GF-D8 (cell line): Measurements from ENCODE around the gene OR2A1.
"Not testable (repeated sequence)": the region's sequence is repeated elsewhere in the genome, so short reads cannot be mapped to it uniquely, and the experiment has no call there.

Experiments
- DNase-seq: peaks from one replicate; lab custom pipeline; 2025; lab: John Stamatoyannopoulos, UW

Gene OR2A1, protein sequence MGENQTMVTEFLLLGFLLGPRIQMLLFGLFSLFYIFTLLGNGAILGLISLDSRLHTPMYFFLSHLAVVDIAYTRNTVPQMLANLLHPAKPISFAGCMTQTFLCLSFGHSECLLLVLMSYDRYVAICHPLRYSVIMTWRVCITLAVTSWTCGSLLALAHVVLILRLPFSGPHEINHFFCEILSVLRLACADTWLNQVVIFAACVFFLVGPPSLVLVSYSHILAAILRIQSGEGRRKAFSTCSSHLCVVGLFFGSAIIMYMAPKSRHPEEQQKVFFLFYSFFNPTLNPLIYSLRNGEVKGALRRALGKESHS

DNA sequence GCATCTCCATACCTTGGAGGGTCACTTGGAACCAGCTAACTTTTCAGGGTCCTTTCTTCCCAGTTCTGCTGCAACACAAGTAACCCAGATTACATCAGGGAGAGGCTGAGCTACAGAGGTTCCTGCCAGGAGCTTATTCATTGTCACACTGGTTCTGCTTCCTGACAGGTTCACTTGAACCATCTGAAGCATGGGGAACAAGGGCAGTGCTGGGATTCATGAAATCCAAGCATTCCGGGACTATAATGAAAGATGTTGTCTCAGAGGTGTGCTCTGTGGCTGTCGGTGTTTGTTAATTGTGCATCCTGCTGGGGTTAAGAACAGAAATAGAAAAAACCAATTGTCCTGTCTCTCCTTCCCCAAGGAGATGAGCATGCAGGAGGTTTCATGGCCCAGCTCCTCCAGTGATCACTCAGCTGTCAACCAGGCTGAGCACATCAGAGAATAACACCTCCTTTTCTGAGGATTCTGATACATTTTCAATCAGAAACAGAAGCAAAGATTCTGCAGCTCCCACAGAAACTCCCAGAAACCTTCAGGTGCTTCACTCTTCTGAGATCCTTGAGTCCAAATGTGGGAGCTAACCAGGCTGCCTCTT is at the start of gene OR2A1:
TSS of gene OR2A1 (plus strand) at position 548 of the 598 bp plus-strand sequence. CDS start 5,706 bp downstream, outside the sequence.
- not testable (repeated sequence) for DNase-seq

DNA sequence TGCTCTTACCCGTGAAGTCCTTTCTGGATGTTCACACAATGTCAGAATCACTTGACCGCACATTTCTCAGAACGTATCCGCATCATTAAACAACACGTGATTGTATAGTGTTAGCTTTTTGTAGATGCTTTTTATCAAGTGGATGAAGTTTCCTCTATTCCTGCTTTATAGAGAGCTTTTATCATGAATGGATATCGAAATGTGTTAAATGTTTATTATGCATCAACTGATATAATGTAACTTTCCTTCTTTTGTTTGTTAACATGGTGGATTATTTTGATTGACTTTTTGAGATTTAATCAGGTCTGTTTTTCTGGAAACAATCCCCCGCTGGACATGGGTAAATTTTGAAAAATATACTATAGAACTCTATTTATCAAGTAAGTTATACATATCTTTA is 47.5 kb upstream of the OR2A1 start, which contains the start of gene OR2A7:
TSS of gene OR2A7 (minus strand) at position 101 of the 400 bp plus-strand sequence. CDS start 5,164 bp downstream, outside the sequence.
- not testable (repeated sequence) for DNase-seq

DNA sequence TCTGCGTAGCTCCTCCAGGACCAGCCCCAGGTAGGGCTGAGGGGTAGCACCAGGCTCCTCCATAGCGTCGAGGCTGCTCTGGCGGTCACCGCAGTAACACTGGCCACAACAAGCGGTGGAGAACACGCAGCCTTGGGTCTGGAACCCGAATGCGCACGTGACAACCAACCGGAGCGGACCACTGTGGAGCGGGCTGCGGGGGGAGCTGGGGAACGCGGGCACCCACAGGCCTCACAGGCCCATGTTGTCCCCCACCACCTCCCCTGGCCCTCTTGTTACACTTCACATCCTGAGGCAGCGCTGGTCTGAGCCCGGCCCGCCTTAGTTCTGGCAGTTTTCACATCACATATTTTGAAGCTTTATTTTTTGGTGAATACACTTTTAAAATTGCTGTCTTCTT is 43.0 kb upstream of the OR2A1 start, which contains the start of gene CTAGE8:
TSS of gene CTAGE8 (minus strand) at position 101 of the 400 bp plus-strand sequence. CDS start at position 63, 38 bp downstream.
- DNase-seq: not testable (repeated sequence)

DNA sequence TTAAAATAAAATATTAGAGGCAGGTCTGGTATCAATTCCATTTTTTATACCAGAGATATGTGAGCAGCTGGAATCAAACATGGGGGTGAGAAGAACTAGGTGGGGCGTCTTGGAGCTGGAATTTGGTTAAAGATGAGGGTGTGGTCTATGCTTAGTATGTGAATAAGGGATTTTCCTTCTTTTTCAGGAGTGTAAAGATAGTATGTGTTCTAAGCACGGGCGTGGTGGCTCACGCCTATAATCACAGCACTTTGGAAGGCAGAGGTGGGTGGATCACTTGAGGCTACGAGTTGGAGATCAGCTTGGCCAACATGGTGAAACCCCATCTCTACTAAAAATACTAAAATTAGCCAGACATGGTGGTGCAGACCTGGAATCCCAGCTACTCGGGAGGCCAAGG is 36.9 kb upstream of the OR2A1 start:
- not testable (repeated sequence) for DNase-seq

DNA sequence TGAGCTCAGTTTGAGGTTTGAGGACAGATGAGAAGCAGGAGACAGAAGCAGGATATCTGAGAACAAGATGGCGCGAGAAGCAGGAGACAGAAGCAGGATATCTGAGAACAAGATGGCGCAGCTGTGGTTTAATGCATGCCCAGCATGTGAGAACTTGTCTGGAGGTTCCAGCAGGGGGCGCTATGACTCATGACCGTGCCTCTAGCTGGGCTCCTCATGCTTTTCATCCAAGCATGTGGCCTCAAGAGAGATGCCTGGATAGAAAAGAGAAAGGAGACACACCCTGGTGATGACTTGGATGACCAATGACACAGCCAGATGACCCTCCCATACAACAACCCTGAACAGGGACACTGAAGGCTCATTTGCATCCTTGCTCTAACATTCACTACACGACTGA is 32.2 kb upstream of the OR2A1 start:
- DNase-seq: not testable (repeated sequence)

DNA sequence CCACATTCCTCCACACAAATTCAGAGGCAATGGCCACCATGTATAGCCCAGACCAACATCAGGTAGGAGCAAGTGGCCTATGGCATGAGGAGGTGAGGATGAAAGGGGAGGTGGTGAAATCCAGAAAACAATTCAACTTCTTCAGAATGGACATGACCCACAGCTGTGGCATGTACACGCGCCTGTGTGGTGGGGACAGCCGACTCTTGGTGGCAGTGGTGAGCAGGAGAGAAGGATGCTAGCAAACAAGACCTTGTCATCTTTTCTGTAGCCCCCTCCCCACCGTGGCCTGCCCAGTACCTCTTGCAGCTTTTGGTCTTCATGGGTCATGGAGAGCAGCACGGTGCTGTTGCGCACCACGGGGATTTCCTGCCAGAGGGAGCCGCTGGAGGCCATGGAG is 30.2 kb upstream of the OR2A1 start:
- not testable (repeated sequence) for DNase-seq

DNA sequence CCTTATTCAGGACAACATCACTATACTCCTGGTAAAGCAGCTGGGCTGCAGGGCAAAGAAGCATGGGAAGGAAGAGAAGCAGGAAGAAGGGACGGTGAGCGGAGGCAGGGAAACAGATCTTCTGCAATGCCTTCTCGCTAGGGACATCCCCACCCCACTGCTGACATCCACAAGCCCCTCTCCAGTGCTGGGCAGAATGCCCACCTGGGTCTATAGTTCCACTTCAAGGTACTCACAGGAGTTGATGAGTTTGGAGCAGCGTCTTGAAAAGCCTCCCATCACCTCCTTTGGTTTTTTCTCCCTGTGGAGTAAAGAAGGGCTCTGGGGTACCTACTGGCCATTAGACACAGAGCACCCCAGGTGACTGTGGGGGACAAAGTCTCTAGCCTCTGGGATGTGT is 29.7 kb upstream of the OR2A1 start:
- not testable (repeated sequence) for DNase-seq

DNA sequence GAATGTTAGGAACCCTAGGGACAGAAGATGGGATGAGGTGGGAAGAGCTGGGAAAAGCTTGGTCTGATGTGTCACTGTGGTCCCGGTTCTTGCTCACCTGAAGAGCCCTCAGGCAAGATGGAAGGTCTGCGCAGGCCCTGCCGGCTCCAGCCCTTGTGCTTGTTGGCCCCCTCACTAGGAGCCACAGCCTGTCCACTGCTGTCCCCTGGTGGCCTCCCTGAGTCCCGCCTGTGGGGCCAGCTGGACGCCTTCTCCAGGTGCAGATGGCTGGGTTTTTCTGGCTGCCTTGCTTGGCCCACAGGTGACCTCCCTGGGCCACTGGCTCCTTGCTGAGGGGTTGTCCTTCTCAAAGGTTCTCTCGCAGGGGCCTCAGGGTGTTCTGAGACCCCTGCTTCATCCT is 28.5 kb upstream of the OR2A1 start:
- not testable (repeated sequence) for DNase-seq

DNA sequence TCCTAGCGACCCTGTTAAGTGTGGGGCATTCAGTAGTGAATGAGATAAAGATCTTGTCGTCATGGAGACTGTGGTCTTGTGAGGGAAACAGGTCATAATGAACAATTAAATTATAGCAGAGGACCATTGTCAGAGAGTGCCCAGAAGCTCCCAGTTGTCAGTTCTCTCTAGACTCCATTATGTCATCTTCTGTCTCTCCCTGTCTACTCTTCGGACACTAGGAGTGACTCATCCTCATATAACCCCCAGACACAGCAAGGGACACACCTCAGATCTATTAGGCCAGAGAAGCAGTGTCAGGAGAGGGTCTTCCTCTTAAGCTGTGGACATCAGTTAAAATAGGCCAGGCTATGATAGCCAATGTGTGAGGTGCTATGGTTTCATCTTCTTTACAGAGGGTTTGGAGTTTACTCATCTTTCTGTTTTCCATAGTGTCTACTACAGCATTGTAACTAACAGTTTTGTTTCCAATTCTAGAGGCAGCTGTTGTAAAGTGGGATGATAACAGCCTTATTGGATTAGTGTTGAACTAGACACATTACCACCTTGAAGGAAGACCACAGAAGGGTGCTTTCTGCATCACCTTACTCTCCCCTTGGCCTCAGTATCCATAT is 24.9 kb upstream of the OR2A1 start:
- DNase-seq: not testable (repeated sequence)

DNA sequence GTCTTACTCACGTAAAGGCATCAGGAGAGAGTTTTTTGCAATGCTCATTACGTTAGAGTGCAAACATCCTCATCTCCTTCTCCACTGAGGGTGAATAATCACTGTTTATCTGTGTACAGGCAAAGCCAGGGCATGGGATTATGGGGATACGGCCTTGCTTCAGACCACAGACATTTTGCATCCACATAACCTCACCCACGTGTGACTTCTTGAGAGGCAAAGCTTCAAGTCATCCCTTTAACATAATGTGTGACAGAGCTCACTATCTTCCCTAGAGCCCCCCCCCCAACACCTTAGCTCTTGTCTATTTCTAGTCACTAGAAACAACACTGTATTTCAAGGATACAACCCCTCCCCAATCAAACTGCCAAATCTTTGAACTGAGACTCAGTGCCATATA is 20.6 kb upstream of the OR2A1 start:
- not testable (repeated sequence) for DNase-seq

DNA sequence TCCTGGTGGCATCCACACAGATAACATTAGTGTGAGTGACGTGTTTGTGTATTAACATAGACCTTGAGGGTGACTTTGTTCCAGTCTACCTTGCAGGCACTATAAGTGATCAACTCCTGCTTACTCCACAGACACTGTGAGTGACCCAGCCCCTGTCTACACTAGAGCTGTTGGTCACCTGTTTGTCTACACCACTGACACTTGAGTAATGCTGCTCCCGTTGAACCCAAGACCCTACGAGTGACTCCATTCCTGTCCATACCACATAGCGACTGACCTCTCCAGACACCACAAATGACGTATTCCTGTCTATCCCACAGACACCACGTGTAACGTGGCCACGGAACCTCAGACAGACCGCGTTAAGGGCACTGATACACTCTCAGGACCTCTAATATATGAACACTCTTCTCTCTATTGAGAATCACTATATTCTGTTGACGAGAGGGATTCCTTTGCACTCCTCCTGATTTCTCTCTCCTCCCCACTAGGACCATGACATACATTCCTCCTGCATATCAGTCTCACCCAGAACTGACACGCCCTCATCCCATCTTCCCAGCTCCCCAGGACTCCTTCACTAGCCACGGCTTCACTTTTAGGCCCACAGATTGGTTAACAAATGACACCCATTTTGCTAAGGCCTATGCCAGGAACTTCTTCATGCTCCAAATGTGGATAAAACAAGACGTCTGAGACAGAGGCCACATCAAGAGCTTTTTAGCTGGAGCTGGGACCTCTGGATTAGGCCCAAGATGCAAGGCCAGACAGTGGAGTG is 19.6 kb upstream of the OR2A1 start:
- not testable (repeated sequence) for DNase-seq

DNA sequence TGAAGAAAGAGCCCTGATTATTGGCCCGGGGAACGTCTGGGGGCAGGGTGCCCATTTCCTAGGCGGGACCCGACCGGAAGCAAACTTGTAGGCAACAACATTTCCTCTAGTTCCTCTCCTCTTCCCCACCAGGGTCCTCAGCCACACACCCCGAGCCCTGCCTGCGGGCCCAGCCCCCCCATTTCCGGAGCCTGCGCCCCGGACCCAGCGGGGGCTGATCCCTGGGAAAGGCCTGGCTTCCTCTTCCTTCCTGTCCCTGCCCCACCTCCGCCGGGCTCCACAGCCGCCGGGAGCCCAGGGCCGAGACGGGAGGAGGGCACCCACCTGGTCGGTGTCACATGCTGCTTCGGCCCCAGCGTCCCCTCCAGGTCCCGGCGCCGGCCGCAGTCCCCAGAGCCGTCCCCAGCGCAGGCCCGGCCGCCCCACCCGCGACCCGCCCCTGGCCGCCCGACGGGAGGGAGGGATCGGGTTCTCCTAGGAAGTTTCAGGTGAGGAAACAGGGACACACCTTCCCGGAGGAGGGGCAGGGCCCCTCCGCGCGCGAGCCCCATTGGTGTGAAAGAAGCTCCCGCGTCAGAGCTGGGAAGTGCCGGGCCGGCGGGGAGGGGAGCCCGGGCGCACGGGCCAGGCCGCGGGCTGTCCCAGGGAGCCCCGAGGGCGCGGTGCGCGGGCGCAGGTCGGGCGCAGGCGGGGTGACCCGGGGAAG is 18.3 kb upstream of the OR2A1 start:
- not testable (repeated sequence) for DNase-seq

DNA sequence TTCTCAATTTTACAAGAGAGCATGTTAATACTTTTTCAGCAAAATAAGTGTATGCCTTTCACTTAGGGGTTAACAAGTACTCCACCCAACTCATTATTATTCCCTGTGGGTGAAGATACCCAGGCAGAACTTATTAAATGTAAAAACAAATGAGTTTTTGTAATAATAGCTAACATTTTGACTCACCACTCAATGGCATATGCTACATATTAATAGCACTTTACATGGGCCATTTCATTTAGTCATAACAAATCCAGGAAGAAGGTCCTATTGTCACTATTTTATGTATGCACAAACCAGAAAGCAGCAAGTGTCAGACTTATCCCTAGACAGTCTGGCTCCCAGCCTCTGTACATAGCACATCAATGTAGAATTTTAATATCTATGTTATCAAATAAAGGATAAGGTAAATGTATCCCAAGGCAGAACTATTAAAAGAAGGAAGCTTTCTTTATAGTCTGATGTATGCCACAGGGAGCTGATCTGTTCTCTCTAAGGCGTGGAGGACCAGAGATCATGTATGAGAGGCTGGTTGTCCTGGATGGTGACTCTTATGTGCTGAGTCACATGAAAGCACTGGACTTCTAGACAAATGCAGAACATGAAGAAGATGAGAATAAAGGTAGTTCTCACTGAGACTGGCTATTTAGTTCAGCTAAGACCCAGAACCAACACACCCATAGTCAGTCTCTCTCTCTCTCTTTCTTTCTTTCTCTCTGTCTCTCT is 9.5 kb upstream of the OR2A1 start:
- not testable (repeated sequence) for DNase-seq

DNA sequence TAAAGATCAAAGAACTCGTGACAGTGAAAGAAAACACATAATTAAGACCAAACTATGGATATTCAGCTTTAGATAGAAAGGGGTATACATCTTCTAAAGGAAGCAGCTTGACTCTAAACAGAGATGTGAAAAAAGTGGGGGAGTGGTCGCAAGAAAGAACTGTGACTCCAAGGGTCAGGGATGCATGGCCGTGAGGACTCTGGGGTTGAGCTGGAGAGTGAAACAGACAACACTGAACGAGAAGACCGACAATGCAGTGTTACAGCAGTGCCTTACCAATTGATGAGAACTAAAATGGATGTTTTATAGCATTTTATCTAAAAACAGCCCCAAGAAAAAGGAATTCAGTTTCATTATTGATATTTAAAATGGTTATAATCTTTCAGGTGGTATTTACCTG is 8.6 kb upstream of the OR2A1 start:
- not testable (repeated sequence) for DNase-seq

DNA sequence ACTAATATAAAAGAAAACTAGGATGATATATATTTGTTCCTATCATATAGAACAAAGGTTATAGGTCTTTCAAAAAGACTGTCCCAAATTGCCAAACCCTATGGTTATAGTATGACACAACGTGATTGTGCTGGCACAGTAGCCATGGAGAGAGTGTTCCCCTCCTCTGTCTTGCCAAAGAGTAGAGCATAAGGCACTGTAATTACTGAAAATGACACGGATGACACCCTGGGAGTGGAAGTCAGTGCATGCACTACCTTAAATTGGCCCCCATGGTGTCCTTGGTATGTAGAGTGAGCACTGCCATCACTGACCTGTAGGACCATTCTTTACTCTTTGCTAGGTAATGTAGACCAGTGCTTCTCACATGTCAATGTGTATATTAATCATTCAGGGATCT is 7.1 kb upstream of the OR2A1 start:
- DNase-seq: not testable (repeated sequence)

DNA sequence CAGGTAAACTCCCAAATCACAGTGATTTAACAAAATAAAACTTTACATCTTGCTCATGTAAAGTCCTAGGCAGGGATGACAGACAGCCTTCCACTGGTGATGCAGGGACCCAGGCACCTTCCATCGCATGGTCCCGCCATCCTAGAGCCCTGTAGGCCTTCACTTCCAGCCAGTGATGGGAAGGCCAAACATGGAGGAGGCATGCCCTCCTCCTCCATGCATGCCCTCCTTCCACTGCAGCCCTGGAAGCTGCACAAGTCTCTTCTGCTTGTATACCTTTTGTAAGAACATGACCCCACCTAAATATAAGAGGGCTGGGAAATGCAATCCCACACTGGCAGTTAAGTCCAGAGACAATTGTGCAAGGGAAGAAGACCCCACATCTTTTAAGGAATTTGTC is 2.5 kb upstream of the OR2A1 start:
- DNase-seq: not testable (repeated sequence)

DNA sequence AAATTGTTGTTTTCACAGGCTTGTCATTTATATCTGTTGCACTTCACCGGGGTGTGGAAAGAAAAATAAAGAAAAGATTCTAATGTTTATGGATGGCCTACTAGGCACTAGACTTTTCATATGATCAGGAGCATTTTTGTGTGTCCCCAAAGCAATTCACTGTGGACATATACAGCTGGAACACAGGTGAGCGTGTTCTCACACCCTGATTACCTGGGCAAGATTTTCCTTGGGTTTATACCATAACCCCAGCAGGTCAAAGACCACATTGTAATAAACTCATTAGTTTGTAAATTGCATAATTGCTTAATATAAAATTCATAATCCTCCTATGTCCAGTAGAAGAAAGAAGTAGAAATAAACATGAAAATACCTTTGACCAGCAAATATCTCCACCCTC is 1.0 kb upstream of the OR2A1 start:
- not testable (repeated sequence) for DNase-seq

DNA sequence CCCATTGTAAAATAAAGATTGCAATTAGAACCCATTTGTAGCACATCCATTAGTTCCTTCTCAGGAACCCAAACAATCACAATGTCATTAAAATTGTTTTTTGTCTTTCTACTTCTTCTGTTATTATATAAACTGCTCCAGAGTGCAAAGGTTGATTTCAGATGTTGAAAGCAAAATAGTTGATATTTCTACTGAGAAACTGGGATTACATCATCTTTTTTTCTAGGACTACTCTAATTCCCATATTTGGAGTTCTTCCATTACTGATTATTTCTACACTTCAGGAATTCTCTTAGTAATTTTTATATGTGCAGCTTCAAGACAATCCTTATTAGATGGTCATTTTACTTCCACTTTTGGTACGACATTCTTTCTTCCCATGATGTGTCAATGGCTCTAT is 5.3 kb downstream of the OR2A1 start:
- DNase-seq: not testable (repeated sequence)

DNA sequence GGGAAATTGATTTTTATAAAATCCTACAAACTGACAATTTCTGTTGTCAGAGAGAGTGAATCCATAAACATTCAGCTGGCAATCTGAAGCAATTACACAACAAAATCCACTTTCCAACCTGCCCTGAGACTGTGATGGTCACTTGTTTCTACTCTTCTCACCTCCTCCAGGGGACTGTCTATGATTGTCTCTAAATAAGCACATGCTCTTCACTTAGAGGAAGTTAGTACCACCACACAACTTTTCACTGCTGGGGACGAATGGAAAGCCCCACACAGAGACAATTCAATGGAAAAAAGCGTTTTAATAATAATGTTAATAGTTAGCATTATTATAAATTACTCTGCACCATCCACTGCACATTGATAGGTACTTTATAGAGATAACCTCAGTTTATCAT is 7.3 kb downstream of the OR2A1 start:
- DNase-seq: not testable (repeated sequence)

DNA sequence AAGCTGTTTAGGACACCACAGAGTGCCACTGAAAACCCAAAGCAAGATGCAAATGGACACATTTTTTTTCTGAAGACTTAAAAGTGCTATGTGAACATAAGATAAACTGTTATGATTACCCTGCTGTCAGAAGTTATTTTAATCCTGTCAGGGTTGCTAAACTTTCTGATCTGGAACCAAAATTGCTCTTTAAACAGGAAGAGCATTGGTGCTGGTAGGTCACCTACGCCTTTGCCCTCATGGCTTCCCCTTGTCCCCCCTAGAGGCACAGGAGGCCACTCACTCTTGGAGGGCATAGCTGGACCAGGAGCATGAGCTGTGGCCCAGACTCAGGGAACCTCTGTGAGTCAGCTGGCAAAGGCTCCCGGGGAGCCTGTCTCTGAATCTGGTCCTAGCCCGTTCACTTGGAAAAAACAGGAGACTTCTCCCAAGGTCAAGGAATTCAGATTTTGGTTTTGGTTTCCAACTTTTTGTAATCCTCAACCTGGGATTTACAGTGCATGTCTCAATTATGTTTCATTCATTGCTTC is 9.5 kb downstream of the OR2A1 start:
- not testable (repeated sequence) for DNase-seq
